A673 (cell line): ENCODE measurements around the gene PARM1. TPM values are rescaled to one million over a fixed set of nuclear protein-coding genes. Genes with fewer than 3 reads are reported as not detected.

Source experiments
- BruUV-seq: library from RNA; stranded (reverse); fragments of 400-500 nt; replicated peaks from 2 replicates; lab custom pipeline; 2021; lab: Mats Ljungman, UMichigan
- CTCF ChIA-PET: fragments of 300-600 bp; sonication (Branson Sonifier 250); formaldehyde crosslinking; loops from one replicate; lab custom pipeline; 2022; ENCODE audit warnings: antibody characterized with exemption; lab: Charles Lee
- POLR2A ChIA-PET: fragments of 300-600 bp; sonication (Branson Sonifier 250); formaldehyde crosslinking; loops from one replicate; lab custom pipeline; 2022; ENCODE audit warnings: antibody characterized with exemption; ENCODE audit not compliant: low non-redundant PET; lab: Charles Lee
- DNase-seq: peaks from one replicate; pipeline ENCODE4 v3.0.0-alpha.2; 2015; ENCODE audit warnings: low spot score
- H3K27ac ChIP-seq: fragments of 200-600 bp; sonication (generic); 2 replicates; pipeline ENCODE4 v1.5.1; 2016; ENCODE audit warnings: mixed run types, low read depth, mild to moderate bottlenecking, mixed read lengths, antibody characterized with exemption, low read length; ENCODE audit not compliant: poor library complexity, severe bottlenecking
- H3K27me3 ChIP-seq: fragments of 200-600 bp; sonication (generic); replicated peaks from 2 replicates; pipeline ENCODE4 v1.6.1; 2017; ENCODE audit warnings: mixed run types, low read depth, mild to moderate bottlenecking, mixed read lengths, antibody characterized with exemption, low read length; ENCODE audit not compliant: insufficient read depth, poor library complexity
- H3K36me3 ChIP-seq: fragments of 200-600 bp; sonication (generic); 2 replicates; pipeline ENCODE4 v1.6.1; 2016; ENCODE audit warnings: mixed run types, mild to moderate bottlenecking, mixed read lengths, antibody characterized with exemption, low read length; ENCODE audit not compliant: insufficient read depth, poor library complexity, severe bottlenecking
- H3K4me1 ChIP-seq: fragments of 200-600 bp; sonication (generic); 2 replicates; pipeline ENCODE4 v1.6.1; 2017; ENCODE audit warnings: mixed run types, mild to moderate bottlenecking, mixed read lengths, antibody characterized with exemption, low read length; ENCODE audit not compliant: insufficient read depth, poor library complexity, severe bottlenecking
- H3K4me3 ChIP-seq: fragments of 200-600 bp; sonication (generic); 2 replicates; pipeline ENCODE4 v1.5.1; 2016; ENCODE audit warnings: low read depth, mixed run types, mild to moderate bottlenecking, mixed read lengths, low read length; ENCODE audit not compliant: poor library complexity, severe bottlenecking
- H3K9me3 ChIP-seq: fragments of 200-600 bp; sonication (generic); 2 replicates; pipeline ENCODE4 v1.6.1; 2016; ENCODE audit warnings: mixed run types, low read depth, mild to moderate bottlenecking, mixed read lengths, antibody characterized with exemption, low read length; ENCODE audit not compliant: poor library complexity, severe bottlenecking
- EZH2 ChIP-seq: fragments of 200-600 bp; sonication (generic); IDR thresholded peaks from 2 replicates; pipeline ENCODE4 v1.6.1; 2017; ENCODE audit warnings: borderline replicate concordance, low read depth, mild to moderate bottlenecking, mixed read lengths, antibody characterized with exemption, low read length; ENCODE audit not compliant: poor library complexity, severe bottlenecking
- intact Hi-C: fragments of 100-400 bp; cut with micrococcal nuclease; formaldehyde crosslinking; loops from one replicate; pipeline ENCODE4 v1.10.0; 2022; ENCODE audit not compliant: unreplicated experiment
- total RNA-seq: library from RNA; stranded (reverse); gene quantifications from 2 replicates; pipeline ENCODE4 v1.2.3, GENCODE V29; 2021
- TF ChIP-seq, protein P1 (sequence below): fragments of 300-800, 200-600 bp; sonication (generic); conservative IDR thresholded peaks from 2 replicates; pipeline ENCODE4 v1.5.1; 2017; ENCODE audit warnings: low read depth, mild to moderate bottlenecking, antibody characterized with exemption, low read length, moderate library complexity, mixed read lengths

Gene PARM1
- total RNA-seq, 1 experiment from 2014 or later, result 12.3 TPM

DNA sequence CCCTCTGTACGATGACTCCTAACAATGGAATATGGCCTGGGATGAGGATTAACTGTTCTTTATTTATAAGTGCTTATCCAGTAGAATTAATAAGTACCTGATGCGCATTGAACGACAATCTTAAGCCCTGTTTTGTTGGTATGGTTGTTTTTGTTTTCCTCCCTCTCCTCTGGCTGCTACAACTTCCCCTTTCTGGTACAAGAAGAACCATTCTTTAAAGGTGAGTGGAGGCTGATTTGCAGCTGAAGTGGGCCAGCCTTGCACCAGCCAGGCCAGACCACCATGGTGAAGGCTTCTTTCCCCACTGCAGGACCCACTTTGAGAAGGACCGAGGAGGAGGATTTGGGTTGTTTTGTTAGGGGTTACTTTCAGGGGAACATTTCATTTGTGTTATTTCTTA is 113.3 kb downstream of the PARM1 start:
- no peaks in the 10 kb centered on the region for H3K27me3 ChIP-seq
- no peaks in the 10 kb centered on the region for H3K36me3 ChIP-seq
- ChIA-PET CTCF (no interaction called here), POLR2A (no interaction called here)
- no peak overlapping the region for H3K4me3 ChIP-seq
- H3K4me1 ChIP-seq, result no peaks in the 10 kb centered on the region
- intact Hi-C loops, result no loop called here
- no peaks in the 10 kb centered on the region for H3K9me3 ChIP-seq
- no peak overlapping the region for H3K27ac ChIP-seq
- TF ChIP-seq EZH2, result no peak
- TF ChIP-seq, protein P1, sequence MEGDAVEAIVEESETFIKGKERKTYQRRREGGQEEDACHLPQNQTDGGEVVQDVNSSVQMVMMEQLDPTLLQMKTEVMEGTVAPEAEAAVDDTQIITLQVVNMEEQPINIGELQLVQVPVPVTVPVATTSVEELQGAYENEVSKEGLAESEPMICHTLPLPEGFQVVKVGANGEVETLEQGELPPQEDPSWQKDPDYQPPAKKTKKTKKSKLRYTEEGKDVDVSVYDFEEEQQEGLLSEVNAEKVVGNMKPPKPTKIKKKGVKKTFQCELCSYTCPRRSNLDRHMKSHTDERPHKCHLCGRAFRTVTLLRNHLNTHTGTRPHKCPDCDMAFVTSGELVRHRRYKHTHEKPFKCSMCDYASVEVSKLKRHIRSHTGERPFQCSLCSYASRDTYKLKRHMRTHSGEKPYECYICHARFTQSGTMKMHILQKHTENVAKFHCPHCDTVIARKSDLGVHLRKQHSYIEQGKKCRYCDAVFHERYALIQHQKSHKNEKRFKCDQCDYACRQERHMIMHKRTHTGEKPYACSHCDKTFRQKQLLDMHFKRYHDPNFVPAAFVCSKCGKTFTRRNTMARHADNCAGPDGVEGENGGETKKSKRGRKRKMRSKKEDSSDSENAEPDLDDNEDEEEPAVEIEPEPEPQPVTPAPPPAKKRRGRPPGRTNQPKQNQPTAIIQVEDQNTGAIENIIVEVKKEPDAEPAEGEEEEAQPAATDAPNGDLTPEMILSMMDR, result no peak
- no TSS peak for BruUV-seq
- DNase-seq, result no peak

DNA sequence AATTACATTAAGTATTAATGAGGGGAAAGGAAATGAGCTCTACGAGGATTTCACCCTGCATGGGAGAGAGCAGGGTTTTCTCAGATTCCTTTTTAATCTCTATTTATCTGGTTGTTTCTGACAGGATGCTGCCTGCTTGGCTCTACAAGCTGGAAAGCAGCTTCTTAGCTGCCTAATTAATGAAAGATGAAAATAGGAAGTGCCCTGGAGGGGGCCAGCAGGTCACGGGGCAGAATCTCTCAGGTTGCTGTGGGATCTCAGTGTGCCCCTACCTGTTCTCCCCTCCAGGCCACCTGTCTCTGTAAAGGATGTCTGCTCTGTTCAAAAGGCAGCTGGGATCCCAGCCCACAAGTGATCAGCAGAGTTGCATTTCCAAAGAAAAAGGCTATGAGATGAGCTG is 113.7 kb downstream of the PARM1 start:
- H3K4me1 ChIP-seq, result no peaks in the 10 kb centered on the region
- no peaks in the 10 kb centered on the region for H3K36me3 ChIP-seq
- POLR2A ChIA-PET, result no interaction called here
- TF ChIP-seq EZH2, result no peak
- TF ChIP-seq, protein P1, result no peak
- CTCF ChIA-PET, result no interaction called here
- BruUV-seq, result TSS peak; percentile 42
- DNase-seq, result no peak
- no peak overlapping the region for H3K27ac ChIP-seq
- intact Hi-C loops, result no loop called here
- H3K27me3 ChIP-seq, result no peaks in the 10 kb centered on the region
- no peaks in the 10 kb centered on the region for H3K9me3 ChIP-seq
- H3K4me3 ChIP-seq, result no peak overlapping the region

DNA sequence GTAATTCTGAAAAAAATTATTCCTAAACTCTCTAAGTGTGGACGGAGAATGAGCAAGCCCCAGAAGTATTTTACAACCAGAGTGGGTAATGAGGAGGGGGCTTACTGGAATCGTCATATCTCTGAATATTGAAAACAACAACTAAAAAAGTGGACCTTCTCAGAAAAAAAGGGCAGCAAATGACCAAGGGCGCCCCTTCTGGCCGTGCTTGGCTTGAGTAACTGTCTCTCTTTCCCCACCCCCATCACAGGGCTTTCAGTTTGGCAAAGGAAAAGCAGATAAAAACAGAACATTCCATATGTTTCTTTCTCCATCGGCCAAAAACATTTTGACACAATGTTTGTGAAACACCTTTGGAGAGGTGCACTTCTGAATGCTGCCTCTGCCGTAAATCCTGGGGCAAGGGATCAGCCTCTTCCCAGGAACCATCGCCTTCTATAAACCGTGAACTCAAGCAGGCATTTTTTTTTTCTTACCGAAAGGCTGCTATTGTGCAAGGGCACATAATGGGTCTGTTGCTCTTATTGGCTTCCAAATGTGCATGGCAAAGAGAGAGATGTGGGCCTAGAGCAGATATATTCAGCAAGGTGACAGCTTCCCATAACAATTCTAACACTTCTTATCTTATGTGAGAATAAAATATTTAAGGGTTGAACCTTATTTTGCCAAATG is 115.4 kb downstream of the PARM1 start:
- no peaks in the 10 kb centered on the region for H3K9me3 ChIP-seq
- ChIA-PET CTCF (no interaction called here), POLR2A (no interaction called here)
- intact Hi-C loops, result no loop called here
- no peaks in the 10 kb centered on the region for H3K27me3 ChIP-seq
- DNase-seq, result no peak
- H3K27ac ChIP-seq, result no peak overlapping the region
- H3K4me3 ChIP-seq, result no peak overlapping the region
- no peaks in the 10 kb centered on the region for H3K4me1 ChIP-seq
- no peak for TF ChIP-seq EZH2
- TF ChIP-seq, protein P1, result 0 out of 2 replicates have a peak, but pooled peaks have one; percentile 16
- no peaks in the 10 kb centered on the region for H3K36me3 ChIP-seq
- BruUV-seq, result no TSS peak
